MCF 10A (cell line): ENCODE data around the gene VEGFA. TPM values are rescaled to one million over a fixed set of nuclear protein-coding genes. Genes with fewer than 3 reads are reported as not detected.

ENCODE experiments used
- BruUV-seq: library from RNA; stranded (reverse); fragments of 400-500 nt; replicated peaks from 2 replicates; lab custom pipeline; 2021; lab: Mats Ljungman, UMichigan
- CTCF ChIA-PET: fragments of 300-600 bp; sonication (Branson Sonifier 250); formaldehyde crosslinking; extraction: SDS; loops from one replicate; lab custom pipeline; 2021; ENCODE audit warnings: antibody characterized with exemption, inconsistent platforms; lab: Yijun Ruan, JAX
- POLR2A ChIA-PET: fragments of 300-600, 350-650 bp; sonication (Branson Sonifier 250); formaldehyde crosslinking; extraction: SDS; loops from one replicate; lab custom pipeline; 2020; ENCODE audit warnings: antibody characterized with exemption, inconsistent platforms; lab: Yijun Ruan, JAX
- DNase-seq: peaks from one replicate; pipeline ENCODE4 v3.0.0-alpha.2; 2018; ENCODE audit not compliant: unreplicated experiment
- H3K27ac Mint-ChIP-seq: one replicate; pipeline ENCODE4 v1.8.0; 2022; ENCODE audit warnings: mild to moderate bottlenecking, low read depth, mixed read lengths; ENCODE audit not compliant: unreplicated experiment
- H3K27me3 Mint-ChIP-seq: one replicate; pipeline ENCODE4 v1.8.0; 2022; ENCODE audit warnings: mixed read lengths; ENCODE audit not compliant: insufficient read depth, unreplicated experiment
- H3K36me3 Mint-ChIP-seq: one replicate; pipeline ENCODE4 v1.8.0; 2022; ENCODE audit warnings: mild to moderate bottlenecking, moderate library complexity, mixed read lengths; ENCODE audit not compliant: insufficient read depth, unreplicated experiment
- H3K4me1 Mint-ChIP-seq: one replicate; pipeline ENCODE4 v1.8.0; 2022; ENCODE audit warnings: mixed read lengths; ENCODE audit not compliant: insufficient read depth, unreplicated experiment
- H3K4me3 Mint-ChIP-seq: one replicate; pipeline ENCODE4 v1.8.0; 2022; ENCODE audit warnings: mild to moderate bottlenecking, moderate library complexity, mixed read lengths; ENCODE audit not compliant: unreplicated experiment
- H3K9me3 Mint-ChIP-seq: one replicate; pipeline ENCODE4 v1.8.0; 2022; ENCODE audit warnings: mixed read lengths; ENCODE audit not compliant: unreplicated experiment
- intact Hi-C: fragments of 100-400 bp; cut with micrococcal nuclease; formaldehyde crosslinking; loops from 2 replicates; pipeline ENCODE4 v1.14.1; 2022
- total RNA-seq: library from RNA; stranded (reverse); gene quantifications from 2 replicates; pipeline ENCODE4 v1.2.3, GENCODE V29; 2022
- TF ChIP-seq, protein P1 (sequence below): fragments of 200-600 bp; IDR thresholded peaks from one replicate; pipeline ENCODE4 v1.8.0; 2022; ENCODE audit warnings: antibody characterized with exemption, mild to moderate bottlenecking; ENCODE audit not compliant: unreplicated experiment

VEGFA gene
- total RNA-seq, 1 experiment from 2014 or later, result 265 TPM

DNA sequence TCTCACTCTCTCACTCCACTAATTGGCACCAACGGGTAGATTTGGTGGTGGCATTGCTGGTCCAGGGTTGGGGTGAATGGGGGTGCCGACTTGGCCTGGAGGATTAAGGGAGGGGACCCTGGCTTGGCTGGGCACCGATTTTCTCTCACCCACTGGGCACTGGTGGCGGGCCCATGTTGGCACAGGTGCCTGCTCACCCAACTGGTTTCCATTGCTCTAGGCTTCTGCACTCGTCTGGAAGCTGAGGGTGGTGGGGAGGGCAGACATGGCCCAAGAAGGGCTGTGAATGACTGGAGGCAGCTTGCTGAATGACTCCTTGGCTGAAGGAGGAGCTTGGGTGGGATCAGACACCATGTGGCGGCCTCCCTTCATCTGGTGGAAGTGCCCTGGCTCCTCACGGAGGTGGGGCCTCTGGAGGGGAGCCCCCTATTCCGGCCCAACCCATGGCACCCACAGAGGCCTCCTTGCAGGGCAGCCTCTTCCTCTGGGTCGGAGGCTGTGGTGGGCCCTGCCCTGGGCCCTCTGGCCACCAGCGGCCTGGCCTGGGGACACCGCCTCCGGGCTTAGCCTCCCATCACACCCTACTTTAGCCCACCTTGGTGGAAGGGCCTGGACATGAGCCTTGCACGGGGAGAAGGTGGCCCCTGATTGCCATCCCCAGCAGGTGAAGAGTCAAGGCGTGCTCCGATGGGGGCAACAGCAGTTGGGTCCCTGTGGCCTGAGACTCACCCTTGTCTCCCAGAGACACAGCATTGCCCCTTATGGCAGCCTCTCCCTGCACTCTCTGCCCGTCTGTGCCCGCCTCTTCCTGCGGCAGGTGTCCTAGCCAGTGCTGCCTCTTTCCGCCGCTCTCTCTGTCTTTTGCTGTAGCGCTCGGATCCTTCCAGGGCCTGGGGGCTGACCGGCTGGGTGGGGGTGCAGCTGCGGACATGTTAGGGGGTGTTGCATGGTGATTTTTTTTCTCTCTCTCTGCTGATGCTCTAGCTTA lies 11.2 kb downstream of the VEGFA start:
- CTCF ChIA-PET, result interaction anchor here (3.3 kb wide), 1 partner anchor 7 kb away, joined by 26 read pairs; no protein-coding TSS in a partner anchor
- POLR2A ChIA-PET, result no interaction called here
- Mint-ChIP-seq H3K9me3 (no peaks in the 10 kb centered on the region), H3K27ac (no peak overlapping the region), H3K4me3 (no peak overlapping the region), H3K27me3 (no peaks in the 10 kb centered on the region), H3K4me1 (peaks cover 24% of the 10 kb centered on the region), H3K36me3 (peaks cover 64% of the 10 kb centered on the region)
- intact Hi-C loops, result no loop called here
- BruUV-seq, result no TSS peak
- TF ChIP-seq, protein P1, sequence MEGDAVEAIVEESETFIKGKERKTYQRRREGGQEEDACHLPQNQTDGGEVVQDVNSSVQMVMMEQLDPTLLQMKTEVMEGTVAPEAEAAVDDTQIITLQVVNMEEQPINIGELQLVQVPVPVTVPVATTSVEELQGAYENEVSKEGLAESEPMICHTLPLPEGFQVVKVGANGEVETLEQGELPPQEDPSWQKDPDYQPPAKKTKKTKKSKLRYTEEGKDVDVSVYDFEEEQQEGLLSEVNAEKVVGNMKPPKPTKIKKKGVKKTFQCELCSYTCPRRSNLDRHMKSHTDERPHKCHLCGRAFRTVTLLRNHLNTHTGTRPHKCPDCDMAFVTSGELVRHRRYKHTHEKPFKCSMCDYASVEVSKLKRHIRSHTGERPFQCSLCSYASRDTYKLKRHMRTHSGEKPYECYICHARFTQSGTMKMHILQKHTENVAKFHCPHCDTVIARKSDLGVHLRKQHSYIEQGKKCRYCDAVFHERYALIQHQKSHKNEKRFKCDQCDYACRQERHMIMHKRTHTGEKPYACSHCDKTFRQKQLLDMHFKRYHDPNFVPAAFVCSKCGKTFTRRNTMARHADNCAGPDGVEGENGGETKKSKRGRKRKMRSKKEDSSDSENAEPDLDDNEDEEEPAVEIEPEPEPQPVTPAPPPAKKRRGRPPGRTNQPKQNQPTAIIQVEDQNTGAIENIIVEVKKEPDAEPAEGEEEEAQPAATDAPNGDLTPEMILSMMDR, result no peak
- no peak for DNase-seq

DNA sequence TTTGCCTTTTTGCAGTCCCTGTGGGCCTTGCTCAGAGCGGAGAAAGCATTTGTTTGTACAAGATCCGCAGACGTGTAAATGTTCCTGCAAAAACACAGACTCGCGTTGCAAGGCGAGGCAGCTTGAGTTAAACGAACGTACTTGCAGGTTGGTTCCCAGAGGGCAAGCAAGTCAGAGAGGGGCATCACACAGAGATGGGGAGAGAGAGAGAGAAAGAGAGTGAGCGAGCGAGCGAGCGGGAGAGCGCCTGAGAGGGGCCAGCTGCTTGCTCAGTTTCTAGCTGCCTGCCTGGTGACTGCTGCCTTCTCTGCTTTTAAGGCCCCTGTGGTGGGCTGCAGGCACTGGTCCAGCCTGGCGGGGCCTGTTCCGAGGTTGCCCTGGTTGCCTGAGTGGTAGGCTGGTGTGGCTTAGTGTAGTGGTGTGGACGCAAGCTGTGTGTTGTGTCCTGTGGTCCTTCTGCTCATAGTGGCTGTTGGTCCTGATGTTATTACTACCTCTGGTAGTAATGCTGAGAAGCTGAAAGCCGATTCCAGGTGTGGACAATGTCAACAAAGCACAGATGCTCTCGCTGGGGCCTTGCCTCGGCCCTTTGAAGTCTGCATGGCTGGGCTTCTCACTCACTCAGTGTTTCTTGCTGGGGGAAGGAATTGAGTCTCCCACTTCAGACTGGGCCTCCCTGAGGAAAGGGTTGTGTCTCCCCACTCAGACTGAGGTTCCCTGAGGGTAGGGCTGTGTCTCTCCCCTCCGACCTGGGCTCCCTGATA lies 12.1 kb downstream of the VEGFA start:
- POLR2A ChIA-PET, result no interaction called here
- Mint-ChIP-seq H3K36me3 (peaks cover 73% of the 10 kb centered on the region), H3K4me3 (no peak overlapping the region), H3K4me1 (peaks cover 20% of the 10 kb centered on the region), H3K9me3 (no peaks in the 10 kb centered on the region), H3K27ac (no peak overlapping the region), H3K27me3 (no peaks in the 10 kb centered on the region)
- BruUV-seq, result no TSS peak
- TF ChIP-seq, protein P1, result no peak
- intact Hi-C loops, result no loop called here
- no peak for DNase-seq
- CTCF ChIA-PET, result interaction anchor here (1.2 to 3.3 kb wide), 3 partner anchors 8 to 298 kb away, joined by 4 to 26 read pairs (median 6); no protein-coding TSS in a partner anchor

DNA sequence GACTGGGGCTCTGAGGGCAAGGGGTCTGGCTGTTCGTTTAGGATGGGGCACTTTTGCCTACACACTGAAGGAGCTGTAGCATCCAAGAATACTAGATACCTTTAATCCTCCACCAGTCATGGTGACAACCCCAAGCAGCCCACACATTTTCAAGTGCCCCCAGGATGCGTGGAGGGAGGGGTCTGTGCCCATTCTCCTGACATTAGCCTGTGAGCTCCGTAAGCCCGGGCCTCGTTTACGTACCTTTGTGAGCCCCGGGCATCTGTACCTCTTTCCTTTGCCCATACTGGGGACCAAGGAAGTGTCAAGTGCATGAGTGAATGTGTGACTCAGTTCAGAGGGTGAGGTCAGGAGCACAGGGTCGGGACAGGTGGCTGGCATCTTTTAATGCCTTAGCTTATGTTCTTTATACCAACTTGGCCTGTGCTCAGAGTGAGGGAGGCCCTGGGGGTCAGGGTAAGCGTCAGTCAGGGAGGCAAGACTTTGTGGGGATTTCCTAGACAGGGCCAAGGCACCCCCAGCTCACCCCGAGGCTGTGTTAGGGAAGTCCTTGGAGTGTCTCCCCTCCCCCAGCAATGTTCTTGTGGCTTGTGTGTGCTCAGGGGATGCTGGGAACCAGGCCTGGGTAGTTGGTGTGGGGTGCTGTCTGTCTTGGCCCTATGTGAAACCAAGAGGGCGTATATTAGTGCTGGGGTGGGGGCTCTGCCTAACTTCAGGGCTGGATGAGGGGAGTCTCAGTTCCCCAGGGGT lies 12.9 kb downstream of the VEGFA start:
- ChIA-PET POLR2A (no interaction called here), CTCF (interaction anchor here (0.6 to 3.3 kb wide), 4 partner anchors 9 to 297 kb away, joined by 4 to 26 read pairs (median 6); no protein-coding TSS in a partner anchor)
- TF ChIP-seq, protein P1, result no peak
- H3K36me3 Mint-ChIP-seq, result peaks cover 73% of the 10 kb centered on the region
- no peak overlapping the region for H3K4me3 Mint-ChIP-seq
- no peak for DNase-seq
- no peaks in the 10 kb centered on the region for H3K9me3 Mint-ChIP-seq
- no TSS peak for BruUV-seq
- intact Hi-C loops, result no loop called here
- no peak overlapping the region for H3K27ac Mint-ChIP-seq
- H3K27me3 Mint-ChIP-seq, result no peaks in the 10 kb centered on the region
- H3K4me1 Mint-ChIP-seq, result peaks cover 18% of the 10 kb centered on the region
